ENCODE data around the gene PTCD2. TPM values are rescaled to one million over a fixed set of nuclear protein-coding genes. Genes with fewer than 3 reads are reported as not detected.

The PTCD2 gene
- total RNA-seq, 1 experiment from 2014 or later = 19.3 TPM

GRCh38 chr5:72377910-72378638 lies 57.9 kb downstream of the PTCD2 start:
- Histone ChIP-seq H3K9me2 (ENCODE audit: insufficient read depth) (no peaks in the 10 kb centered on the region), H3K4me2 (ENCODE audit: low read length) (no peak overlapping the region), H3K4me1 (ENCODE audit: control insufficient read depth in 1 of 2, insufficient read depth in 2 of 2, low read length in 2 of 2) (peaks cover 0 to 6% of the 10 kb centered on the region in 2 experiments; a peak in 2 of 4 replicates), H3K9ac (ENCODE audit: low read length) (no peak overlapping the region), H4K20me1 (ENCODE audit: insufficient read depth) (no peaks in the 10 kb centered on the region), H2AFZ (ENCODE audit: low read depth, low read length, poor library complexity, severe bottlenecking) (no peak overlapping the region), H3K4me3 (replicated peaks in 1 of 2; ENCODE audit: low read depth in 1 of 2, low read length in 2 of 2) (no peak overlapping the region), H3K27ac (ENCODE audit: low read depth, low read length) (no peak overlapping the region), H3K36me3 (ENCODE audit: control insufficient read depth in 1 of 2, insufficient read depth in 2 of 2, low read length in 2 of 2) (no peaks in the 10 kb centered on the region), H3K79me2 (ENCODE audit: insufficient read depth, low read length) (no peaks in the 10 kb centered on the region), H3K9me3 (ENCODE audit: control insufficient read depth in 1 of 2, insufficient read depth in 1 of 2, low read depth in 1 of 2, low read length in 2 of 2) (no peaks in the 10 kb centered on the region), H3K27me3 (ENCODE audit: insufficient read depth, low read length) (no peaks in the 10 kb centered on the region)
- POLR2A ChIA-PET = no interaction called here
- no peak for DNase-seq (ENCODE audit: low read depth, low spot score)
- CTCF ChIA-PET = interaction anchor here (1.5 kb wide), 1 partner anchor 12 kb away, joined by 3 read pairs; no protein-coding TSS in a partner anchor
- intact Hi-C loops (cut with micrococcal nuclease) = no loop called here
- no peak for ATAC-seq
- RAD21 ChIA-PET (ENCODE audit: low non-redundant PET in 1 of 2, low total read pairs in 2 of 2, uncharacterized antibody in 2 of 2, unreplicated experiment in 2 of 2) = no interaction called here
- no TSS peak for BruUV-seq (replicated peaks)
- TF ChIP-seq MAX (IDR thresholded peaks at IDR 0.05) (no peak), SRF (IDR thresholded peaks at IDR 0.05; ENCODE audit: low read depth) (no peak), POLR2AphosphoS5 (IDR thresholded peaks at IDR 0.05; ENCODE audit: low read depth, low read length) (no peak), EZH2phosphoT487 (IDR thresholded peaks at IDR 0.05; ENCODE audit: borderline replicate concordance) (no peak), ZFX (IDR thresholded peaks at IDR 0.05) (no peak), EGR1 (IDR thresholded peaks at IDR 0.05; ENCODE audit: low read depth) (no peak), CTCF (IDR thresholded peaks at IDR 0.05 in 2 of 3, conservative IDR thresholded peaks at IDR 0.05 in 1 of 3; ENCODE audit: borderline replicate concordance in 1 of 3, insufficient read depth in 1 of 3, low read depth in 2 of 3, low read length in 2 of 3) (no peak), CBX3 (IDR thresholded peaks at IDR 0.05; ENCODE audit: low read depth) (no peak), SP1 (IDR thresholded peaks at IDR 0.05; ENCODE audit: low read depth) (no peak), EZH2 (IDR thresholded peaks at IDR 0.05) (no peak), ZNF274 (IDR thresholded peaks at IDR 0.05; ENCODE audit: low read depth, low read length) (no peak), POLR2A (IDR thresholded peaks at IDR 0.05; ENCODE audit: borderline replicate concordance, extremely low read depth, insufficient read depth, insufficient read length) (no peak), TCF7L2 (IDR thresholded peaks at IDR 0.05; ENCODE audit: borderline replicate concordance, extremely low read depth, insufficient read depth, insufficient read length) (no peak), ELF1 (IDR thresholded peaks at IDR 0.05; ENCODE audit: borderline replicate concordance, low read depth) (no peak), REST (IDR thresholded peaks at IDR 0.05; ENCODE audit: low read depth) (no peak), JUND (IDR thresholded peaks at IDR 0.05) (no peak), RAD21 (IDR thresholded peaks at IDR 0.05; ENCODE audit: low read depth) (no peak)

Data from HCT116 (cell line).